DMS53 (cell line): ENCODE measurements around the gene DUSP3.

ENCODE experiments used
- DNase-seq: peaks from one replicate; lab custom pipeline; 2025; lab: John Stamatoyannopoulos, UW

The DUSP3 gene

GRCh38 chr17:43733956-43734355 is 44.8 kb downstream of the DUSP3 start:
- no peak for DNase-seq

- DNase-seq: no peak
Measured at GRCh38 chr17:43732958-43733357, 45.8 kb downstream of the DUSP3 start.

- no peak for DNase-seq
Measured at GRCh38 chr17:43728081-43728480, 50.7 kb downstream of the DUSP3 start.

- DNase-seq: peak; percentile 48
Measured at GRCh38 chr17:43723697-43724359, 54.9 kb downstream of the DUSP3 start.

- no peak for DNase-seq
Measured at GRCh38 chr17:43722870-43723665, 55.7 kb downstream of the DUSP3 start.

GRCh38 chr17:43722269-43722619 is 56.5 kb downstream of the DUSP3 start:
- DNase-seq: peak; percentile 22

GRCh38 chr17:43721537-43722268 is 57.1 kb downstream of the DUSP3 start:
- no peak for DNase-seq

- DNase-seq: peak; percentile 83
Measured at GRCh38 chr17:43720311-43721060, 58.3 kb downstream of the DUSP3 start.

GRCh38 chr17:43719578-43719977 is 59.2 kb downstream of the DUSP3 start:
- DNase-seq: no peak

- peak; percentile 44 for DNase-seq
Measured at GRCh38 chr17:43718544-43718943, 60.2 kb downstream of the DUSP3 start.

- no peak for DNase-seq
Measured at GRCh38 chr17:43717913-43718312, 60.9 kb downstream of the DUSP3 start.
